Epithelial cell of proximal tubule (primary cell): ENCODE measurements around the gene CTAGE1. TPM values are rescaled to one million over a fixed set of nuclear protein-coding genes. Genes with fewer than 3 reads are reported as not detected.
"Not testable (repeated sequence)": the region's sequence is repeated elsewhere in the genome, so short reads cannot be mapped to it uniquely, and the experiment has no call there.

Experiments used
- DNase-seq: peaks from one replicate; pipeline ENCODE4 v3.0.0-alpha.2; 2011; ENCODE audit warnings: low read depth
- H3K4me3 ChIP-seq: 2 replicates; pipeline ENCODE4 v1.5.1; 2011; ENCODE audit warnings: low read depth, mild to moderate bottlenecking, low read length
- total RNA-seq: library from RNA; depleted of rRNA; stranded (reverse); fragments of >200 nt; gene quantifications from 2 replicates; pipeline ENCODE4 v1.2.3, GENCODE V29; 2015
- TF ChIP-seq, protein P1 (sequence below): conservative IDR thresholded peaks from 2 replicates; pipeline ENCODE4 v1.5.1; 2012; ENCODE audit warnings: low read depth, mild to moderate bottlenecking, low read length

CTAGE1 gene
- total RNA-seq, 1 donor from 2014 or later = not detected

DNA sequence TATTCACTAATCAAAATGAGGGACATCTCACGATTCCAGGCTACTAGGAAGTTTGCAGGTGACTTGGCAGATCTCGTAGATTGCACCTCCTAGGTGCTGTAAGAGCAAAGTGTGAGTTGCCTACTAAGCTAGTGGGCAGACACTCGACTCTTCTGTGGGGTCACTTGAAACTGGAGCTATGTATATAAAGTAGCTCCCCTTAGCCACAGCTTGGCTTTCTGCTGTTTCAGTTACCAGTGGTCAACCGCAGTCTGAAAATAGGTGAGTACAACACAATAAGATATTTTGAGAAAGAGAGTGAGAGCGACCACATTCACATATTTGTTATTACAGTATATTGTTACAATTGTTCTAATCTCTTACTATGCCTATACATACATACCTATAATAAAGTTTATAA, 23.3 kb downstream of the CTAGE1 start:
- DNase-seq = no peak
- TF ChIP-seq, protein P1, sequence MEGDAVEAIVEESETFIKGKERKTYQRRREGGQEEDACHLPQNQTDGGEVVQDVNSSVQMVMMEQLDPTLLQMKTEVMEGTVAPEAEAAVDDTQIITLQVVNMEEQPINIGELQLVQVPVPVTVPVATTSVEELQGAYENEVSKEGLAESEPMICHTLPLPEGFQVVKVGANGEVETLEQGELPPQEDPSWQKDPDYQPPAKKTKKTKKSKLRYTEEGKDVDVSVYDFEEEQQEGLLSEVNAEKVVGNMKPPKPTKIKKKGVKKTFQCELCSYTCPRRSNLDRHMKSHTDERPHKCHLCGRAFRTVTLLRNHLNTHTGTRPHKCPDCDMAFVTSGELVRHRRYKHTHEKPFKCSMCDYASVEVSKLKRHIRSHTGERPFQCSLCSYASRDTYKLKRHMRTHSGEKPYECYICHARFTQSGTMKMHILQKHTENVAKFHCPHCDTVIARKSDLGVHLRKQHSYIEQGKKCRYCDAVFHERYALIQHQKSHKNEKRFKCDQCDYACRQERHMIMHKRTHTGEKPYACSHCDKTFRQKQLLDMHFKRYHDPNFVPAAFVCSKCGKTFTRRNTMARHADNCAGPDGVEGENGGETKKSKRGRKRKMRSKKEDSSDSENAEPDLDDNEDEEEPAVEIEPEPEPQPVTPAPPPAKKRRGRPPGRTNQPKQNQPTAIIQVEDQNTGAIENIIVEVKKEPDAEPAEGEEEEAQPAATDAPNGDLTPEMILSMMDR = no peak
- H3K4me3 ChIP-seq = no peak overlapping the region

DNA sequence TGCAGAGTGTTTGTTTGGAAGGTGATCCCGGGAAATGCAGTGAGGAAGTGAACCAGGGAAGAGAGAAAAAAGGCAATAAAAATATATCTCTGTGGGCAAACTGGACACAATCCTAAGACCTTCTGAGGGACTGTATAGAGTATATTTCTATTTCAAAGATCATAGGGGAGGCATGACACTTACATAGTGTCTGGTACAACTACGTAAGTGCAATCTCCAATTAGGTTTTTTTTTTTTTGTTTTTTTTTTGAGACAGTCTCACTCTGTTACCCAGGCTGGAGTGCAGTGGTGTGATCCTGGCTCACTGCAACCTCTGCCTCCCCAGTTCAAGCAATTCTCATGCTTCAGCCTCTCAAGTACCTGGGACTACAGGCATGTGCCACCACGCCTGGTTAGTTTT, 24.6 kb downstream of the CTAGE1 start:
- DNase-seq, H3K4me3 ChIP-seq: not testable (repeated sequence)

DNA sequence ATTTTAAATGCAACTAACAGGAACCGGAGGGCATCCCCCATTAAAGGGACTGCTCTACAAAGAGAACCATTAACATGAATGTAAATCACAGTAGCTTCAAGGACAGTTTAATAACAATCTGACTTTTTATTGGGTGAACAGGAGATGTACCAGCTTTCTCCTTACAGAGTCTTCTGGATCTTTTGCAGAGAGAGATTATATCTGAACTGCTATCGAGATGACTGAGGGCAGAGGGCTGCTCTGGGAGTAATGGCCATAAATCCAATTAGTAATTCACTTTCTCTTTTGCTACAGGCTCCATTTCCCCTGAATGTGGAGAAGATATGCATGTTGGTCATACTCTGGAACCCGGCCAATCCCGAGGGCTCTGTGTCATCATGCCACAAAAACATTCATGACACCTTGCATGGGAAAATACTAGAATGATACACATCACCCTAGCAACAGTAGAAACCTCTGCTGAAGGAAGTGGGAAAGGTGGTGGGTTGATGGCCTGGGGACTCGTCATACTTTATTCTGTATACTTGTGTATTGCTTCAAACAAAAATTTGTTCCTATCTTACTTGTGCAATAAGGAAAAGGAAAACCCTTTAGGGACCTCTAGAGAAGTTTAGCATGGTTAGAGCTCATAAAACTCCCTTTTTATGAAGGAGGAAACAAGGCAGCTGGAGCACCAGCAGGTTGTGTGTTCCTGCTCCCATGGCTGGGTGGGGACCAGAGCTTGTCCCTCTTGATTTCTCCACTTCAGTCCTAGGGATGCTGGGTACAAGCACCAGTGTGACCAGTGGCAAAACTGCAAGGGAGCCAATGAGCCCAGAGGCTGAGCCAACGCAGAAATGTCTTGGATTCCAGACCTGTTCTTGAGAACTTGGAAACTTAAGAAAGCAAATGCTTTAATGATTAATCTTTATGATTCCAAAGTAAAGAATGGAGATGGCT, 26.0 kb downstream of the CTAGE1 start:
- H3K4me3 ChIP-seq = no peak overlapping the region
- TF ChIP-seq, protein P1 = no peak
- peak; percentile 89 for DNase-seq

DNA sequence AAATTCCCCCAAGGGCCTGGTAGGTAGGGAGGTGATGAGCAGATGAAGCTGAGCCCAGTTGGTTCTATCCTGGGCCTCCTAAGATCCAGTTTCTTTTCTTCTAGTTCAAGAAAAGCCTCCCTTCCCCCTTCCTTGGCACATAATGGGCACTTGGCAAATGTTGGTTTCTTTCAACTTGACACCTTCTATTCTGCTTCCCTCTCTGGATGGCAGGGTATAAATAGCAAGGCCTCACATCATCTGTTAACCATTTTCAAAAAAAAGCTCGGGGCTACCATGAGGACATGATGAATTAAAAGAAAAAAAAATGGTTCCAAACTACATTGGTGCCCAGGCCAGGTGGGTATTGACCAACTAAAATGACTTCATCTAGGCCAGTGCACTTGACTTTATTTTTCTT, 29.9 kb downstream of the CTAGE1 start:
- H3K4me3 ChIP-seq = no peak overlapping the region
- DNase-seq = no peak
- TF ChIP-seq, protein P1 = no peak

DNA sequence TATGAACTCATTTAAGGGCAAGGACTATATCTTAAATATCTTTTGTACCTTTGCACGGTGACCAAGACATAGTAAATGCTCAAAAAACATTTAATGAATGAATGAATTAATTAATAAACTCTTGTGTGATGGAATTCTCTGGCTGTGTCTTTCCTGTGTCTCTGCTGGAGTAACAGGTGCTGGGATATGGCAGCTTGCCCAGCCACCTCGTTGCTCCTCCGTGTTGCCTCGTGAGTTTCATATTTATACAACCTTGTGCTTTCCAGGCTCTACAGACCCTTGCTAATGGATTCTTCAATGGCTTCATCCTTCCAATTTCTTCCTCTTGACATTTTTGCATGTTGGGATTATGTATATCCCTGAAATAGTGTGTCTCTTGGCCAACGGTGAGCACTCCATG, 30.4 kb downstream of the CTAGE1 start:
- TF ChIP-seq, protein P1 = no peak
- H3K4me3 ChIP-seq = no peak overlapping the region

DNA sequence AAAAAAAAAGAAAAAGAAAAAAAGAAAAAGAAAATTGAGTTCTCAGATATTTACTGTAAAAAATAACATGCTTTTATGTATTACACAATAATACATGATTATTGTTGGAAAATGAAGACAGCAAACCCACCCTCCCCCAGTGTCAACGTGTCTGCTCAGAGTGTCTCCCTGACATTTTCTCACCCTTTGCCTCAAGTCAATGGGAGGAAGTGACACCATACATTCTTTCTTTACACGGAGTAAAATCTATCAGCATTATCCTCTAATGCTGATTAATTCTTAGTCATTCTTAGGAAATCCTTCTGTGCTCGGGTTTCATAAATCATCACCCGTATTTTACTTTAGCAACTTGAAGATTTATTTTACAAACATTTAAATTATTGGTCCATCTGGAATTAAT, 32.0 kb downstream of the CTAGE1 start:
- no peak for DNase-seq
- TF ChIP-seq, protein P1 = no peak
- H3K4me3 ChIP-seq = no peak overlapping the region

More for the DNA sequence above, 30.4 kb downstream of the CTAGE1 start:
- DNase-seq = no peak

DNA sequence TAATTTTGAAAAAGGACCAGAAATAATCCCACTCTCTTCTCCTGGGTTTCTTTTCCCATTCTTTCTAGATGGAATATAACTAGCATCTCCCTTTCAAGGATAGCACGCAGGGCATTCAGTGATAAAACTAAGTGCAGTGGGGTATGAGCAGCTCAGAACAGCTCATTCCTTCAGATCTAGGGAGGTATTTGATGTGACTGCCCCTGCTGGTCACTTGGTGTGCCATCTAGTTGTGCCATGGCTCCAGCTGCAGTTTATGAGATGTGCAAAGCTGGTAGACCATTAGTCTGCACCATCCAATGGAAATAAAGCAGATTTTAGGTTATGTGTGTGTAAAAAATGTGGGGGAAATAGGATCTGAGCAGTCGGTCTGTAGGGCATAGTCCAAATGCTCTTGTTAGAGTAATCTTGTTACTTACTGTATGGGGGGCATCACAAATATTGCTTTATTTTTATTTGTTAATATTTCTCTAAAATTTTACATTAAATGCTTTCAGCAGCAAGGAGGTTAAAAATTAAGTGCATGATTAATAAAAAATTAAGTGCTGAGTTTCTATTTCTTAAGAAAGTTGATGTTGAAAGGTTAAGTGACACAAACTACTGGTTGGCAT, 38.9 kb downstream of the CTAGE1 start:
- H3K4me3 ChIP-seq = no peak overlapping the region
- no peak for DNase-seq
- TF ChIP-seq, protein P1 = peak; percentile 82
